Loucy (cell line): ENCODE data around the gene C5AR2.

Experiments used
- EZH2phosphoT487 ChIP-seq: fragments of 200-600 bp; IDR thresholded peaks from 2 replicates; pipeline ENCODE4 v1.6.1; 2018; ENCODE audit warnings: antibody characterized with exemption, mild to moderate bottlenecking, moderate library complexity, borderline replicate concordance
- TF ChIP-seq, protein P1 (sequence below): fragments of 200-600 bp; sonication (generic); conservative IDR thresholded peaks from 2 replicates; pipeline ENCODE4 v1.5.1; 2014; ENCODE audit warnings: mild to moderate bottlenecking, antibody characterized with exemption, low read length

DNA sequence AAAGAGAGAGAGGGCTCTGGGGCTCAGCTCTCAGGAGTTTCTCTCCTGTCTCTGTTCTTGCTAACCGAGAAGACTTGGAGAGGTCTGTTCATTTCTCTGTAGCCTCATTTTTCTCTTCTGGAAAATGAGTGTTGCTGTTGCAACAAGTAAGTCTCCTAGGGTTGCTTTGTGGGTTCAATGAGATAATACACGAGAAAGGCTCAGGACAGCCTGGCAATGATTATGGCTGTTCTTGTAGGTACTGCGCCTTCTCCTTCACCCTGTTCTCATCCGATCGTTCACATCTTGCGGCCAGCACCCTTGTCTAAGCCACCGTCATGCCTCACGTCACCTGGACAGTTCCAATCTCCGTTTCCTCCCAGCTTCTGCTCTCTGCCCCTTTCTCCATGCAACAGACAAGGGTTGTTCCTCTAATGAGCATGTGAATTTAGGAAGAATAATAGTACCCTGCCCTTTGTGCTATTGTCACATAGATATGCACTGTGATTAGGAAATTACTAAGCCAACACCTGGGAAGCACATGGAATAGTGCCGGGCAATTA lies 18.1 kb upstream of the C5AR2 start:
- TF ChIP-seq, protein P1, sequence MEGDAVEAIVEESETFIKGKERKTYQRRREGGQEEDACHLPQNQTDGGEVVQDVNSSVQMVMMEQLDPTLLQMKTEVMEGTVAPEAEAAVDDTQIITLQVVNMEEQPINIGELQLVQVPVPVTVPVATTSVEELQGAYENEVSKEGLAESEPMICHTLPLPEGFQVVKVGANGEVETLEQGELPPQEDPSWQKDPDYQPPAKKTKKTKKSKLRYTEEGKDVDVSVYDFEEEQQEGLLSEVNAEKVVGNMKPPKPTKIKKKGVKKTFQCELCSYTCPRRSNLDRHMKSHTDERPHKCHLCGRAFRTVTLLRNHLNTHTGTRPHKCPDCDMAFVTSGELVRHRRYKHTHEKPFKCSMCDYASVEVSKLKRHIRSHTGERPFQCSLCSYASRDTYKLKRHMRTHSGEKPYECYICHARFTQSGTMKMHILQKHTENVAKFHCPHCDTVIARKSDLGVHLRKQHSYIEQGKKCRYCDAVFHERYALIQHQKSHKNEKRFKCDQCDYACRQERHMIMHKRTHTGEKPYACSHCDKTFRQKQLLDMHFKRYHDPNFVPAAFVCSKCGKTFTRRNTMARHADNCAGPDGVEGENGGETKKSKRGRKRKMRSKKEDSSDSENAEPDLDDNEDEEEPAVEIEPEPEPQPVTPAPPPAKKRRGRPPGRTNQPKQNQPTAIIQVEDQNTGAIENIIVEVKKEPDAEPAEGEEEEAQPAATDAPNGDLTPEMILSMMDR, result no peak
- no peak for TF ChIP-seq EZH2phosphoT487
